A673 (cell line): Measurements from ENCODE around the gene NHS. TPM values are rescaled to one million over a fixed set of nuclear protein-coding genes. Genes with fewer than 3 reads are reported as not detected.

Experiments used
- BruUV-seq: library from RNA; stranded (reverse); fragments of 400-500 nt; replicated peaks from 2 replicates; lab custom pipeline; 2021; lab: Mats Ljungman, UMichigan
- CTCF ChIA-PET: fragments of 300-600 bp; sonication (Branson Sonifier 250); formaldehyde crosslinking; loops from one replicate; lab custom pipeline; 2022; ENCODE audit warnings: antibody characterized with exemption; lab: Charles Lee
- POLR2A ChIA-PET: fragments of 300-600 bp; sonication (Branson Sonifier 250); formaldehyde crosslinking; loops from one replicate; lab custom pipeline; 2022; ENCODE audit warnings: antibody characterized with exemption; ENCODE audit not compliant: low non-redundant PET; lab: Charles Lee
- DNase-seq: peaks from one replicate; pipeline ENCODE4 v3.0.0-alpha.2; 2015; ENCODE audit warnings: low spot score
- H3K27ac ChIP-seq: fragments of 200-600 bp; sonication (generic); 2 replicates; pipeline ENCODE4 v1.5.1; 2016; ENCODE audit warnings: mixed run types, low read depth, mild to moderate bottlenecking, mixed read lengths, antibody characterized with exemption, low read length; ENCODE audit not compliant: poor library complexity, severe bottlenecking
- H3K27me3 ChIP-seq: fragments of 200-600 bp; sonication (generic); replicated peaks from 2 replicates; pipeline ENCODE4 v1.6.1; 2017; ENCODE audit warnings: mixed run types, low read depth, mild to moderate bottlenecking, mixed read lengths, antibody characterized with exemption, low read length; ENCODE audit not compliant: insufficient read depth, poor library complexity
- H3K36me3 ChIP-seq: fragments of 200-600 bp; sonication (generic); 2 replicates; pipeline ENCODE4 v1.6.1; 2016; ENCODE audit warnings: mixed run types, mild to moderate bottlenecking, mixed read lengths, antibody characterized with exemption, low read length; ENCODE audit not compliant: insufficient read depth, poor library complexity, severe bottlenecking
- H3K4me1 ChIP-seq: fragments of 200-600 bp; sonication (generic); 2 replicates; pipeline ENCODE4 v1.6.1; 2017; ENCODE audit warnings: mixed run types, mild to moderate bottlenecking, mixed read lengths, antibody characterized with exemption, low read length; ENCODE audit not compliant: insufficient read depth, poor library complexity, severe bottlenecking
- H3K4me3 ChIP-seq: fragments of 200-600 bp; sonication (generic); 2 replicates; pipeline ENCODE4 v1.5.1; 2016; ENCODE audit warnings: low read depth, mixed run types, mild to moderate bottlenecking, mixed read lengths, low read length; ENCODE audit not compliant: poor library complexity, severe bottlenecking
- H3K9me3 ChIP-seq: fragments of 200-600 bp; sonication (generic); 2 replicates; pipeline ENCODE4 v1.6.1; 2016; ENCODE audit warnings: mixed run types, low read depth, mild to moderate bottlenecking, mixed read lengths, antibody characterized with exemption, low read length; ENCODE audit not compliant: poor library complexity, severe bottlenecking
- CTCF ChIP-seq: fragments of 300-800, 200-600 bp; sonication (generic); conservative IDR thresholded peaks from 2 replicates; pipeline ENCODE4 v1.5.1; 2017; ENCODE audit warnings: low read depth, mild to moderate bottlenecking, antibody characterized with exemption, low read length, moderate library complexity, mixed read lengths
- EZH2 ChIP-seq: fragments of 200-600 bp; sonication (generic); IDR thresholded peaks from 2 replicates; pipeline ENCODE4 v1.6.1; 2017; ENCODE audit warnings: borderline replicate concordance, low read depth, mild to moderate bottlenecking, mixed read lengths, antibody characterized with exemption, low read length; ENCODE audit not compliant: poor library complexity, severe bottlenecking
- intact Hi-C: fragments of 100-400 bp; cut with micrococcal nuclease; formaldehyde crosslinking; loops from one replicate; pipeline ENCODE4 v1.10.0; 2022; ENCODE audit not compliant: unreplicated experiment
- total RNA-seq: library from RNA; stranded (reverse); gene quantifications from 2 replicates; pipeline ENCODE4 v1.2.3, GENCODE V29; 2021

NHS gene
- total RNA-seq, 1 experiment from 2014 or later: 0.37 TPM

GRCh38 chrX:17595456-17596035 lies 220.5 kb downstream of the NHS start:
- Histone ChIP-seq H3K4me3 (no peak overlapping the region), H3K9me3 (no peaks in the 10 kb centered on the region), H3K27ac (no peak overlapping the region), H3K4me1 (no peaks in the 10 kb centered on the region), H3K27me3 (no peaks in the 10 kb centered on the region), H3K36me3 (no peaks in the 10 kb centered on the region)
- ChIA-PET CTCF (no interaction called here), POLR2A (no interaction called here)
- intact Hi-C loops: loop anchor here (10.0 kb wide), 1 partner anchor 771 kb away; no protein-coding TSS in a partner anchor
- no peak for TF ChIP-seq CTCF
- no peak for TF ChIP-seq EZH2
- DNase-seq: no peak
- no TSS peak for BruUV-seq

GRCh38 chrX:17596061-17596460 lies 221.1 kb downstream of the NHS start:
- POLR2A ChIA-PET: no interaction called here

GRCh38 chrX:17596546-17597205 lies 221.7 kb downstream of the NHS start:
- intact Hi-C loops: loop anchor here (10.0 kb wide), 1 partner anchor 772 kb away; no protein-coding TSS in a partner anchor
- Histone ChIP-seq H3K4me3 (no peak overlapping the region), H3K27me3 (no peaks in the 10 kb centered on the region), H3K27ac (no peak overlapping the region), H3K4me1 (no peaks in the 10 kb centered on the region), H3K9me3 (no peaks in the 10 kb centered on the region), H3K36me3 (no peaks in the 10 kb centered on the region)
- ChIA-PET POLR2A (no interaction called here), CTCF (no interaction called here)
- TF ChIP-seq CTCF (no peak), EZH2 (no peak)
- no peak for DNase-seq
- no TSS peak for BruUV-seq

More at GRCh38 chrX:17596061-17596460, 221.1 kb downstream of the NHS start:
- Histone ChIP-seq H3K36me3 (no peaks in the 10 kb centered on the region), H3K27me3 (no peaks in the 10 kb centered on the region), H3K4me3 (no peak overlapping the region), H3K4me1 (no peaks in the 10 kb centered on the region), H3K27ac (no peak overlapping the region), H3K9me3 (no peaks in the 10 kb centered on the region)
- intact Hi-C loops: loop anchor here (10.0 kb wide), 1 partner anchor 771 kb away; no protein-coding TSS in a partner anchor
- CTCF ChIA-PET: no interaction called here
- DNase-seq: no peak
- TF ChIP-seq EZH2: no peak
- TF ChIP-seq CTCF: no peak
- BruUV-seq: no TSS peak
